Neural cell (in vitro differentiated cells): ENCODE data around the gene SLC7A6. TPM values are rescaled to one million over a fixed set of nuclear protein-coding genes. Genes with fewer than 3 reads are reported as not detected.

Experiments
- H2AFZ ChIP-seq: fragments of 200-600, 300-800 bp; sonication (generic), shearing (Covaris generic); 2 replicates; pipeline ENCODE4 v1.6.0; 2014; ENCODE audit warnings: low read depth, mild to moderate bottlenecking, antibody characterized with exemption, low read length, moderate library complexity
- H3F3A ChIP-seq: fragments of 200-600 bp; shearing (Covaris generic); 2 replicates; pipeline ENCODE4 v1.6.1; 2016; ENCODE audit warnings: mild to moderate bottlenecking, moderate library complexity, mixed read lengths, antibody characterized with exemption, low read length; ENCODE audit not compliant: insufficient read depth, poor library complexity, severe bottlenecking
- H3K27ac ChIP-seq: fragments of 200-600, 300-800 bp; sonication (generic), shearing (Covaris generic); 2 replicates; pipeline ENCODE4 v1.5.1; 2014; ENCODE audit warnings: mild to moderate bottlenecking, low read length, moderate library complexity
- H3K27me3 ChIP-seq: fragments of 300-800, 200-600 bp; sonication (generic), shearing (Covaris generic); 2 replicates; pipeline ENCODE4 v1.6.0; 2014; ENCODE audit warnings: mild to moderate bottlenecking, low read depth, low read length, moderate library complexity; ENCODE audit not compliant: insufficient read depth
- H3K36me3 ChIP-seq: fragments of 300-800, 200-600 bp; sonication (generic), shearing (Covaris generic); 2 replicates; pipeline ENCODE4 v1.5.1; 2014; ENCODE audit warnings: mild to moderate bottlenecking, antibody characterized with exemption, low read length, moderate library complexity; ENCODE audit not compliant: insufficient read depth
- H3K4me2 ChIP-seq: fragments of 300-800, 200-600 bp; sonication (generic), shearing (Covaris generic); 2 replicates; pipeline ENCODE4 v1.6.0; 2014; ENCODE audit warnings: mild to moderate bottlenecking, low read length
- H3K4me3 ChIP-seq: fragments of 300-800, 200-600 bp; sonication (generic), shearing (Covaris generic); 2 replicates; pipeline ENCODE4 v1.5.1; 2014; ENCODE audit warnings: mild to moderate bottlenecking, low read length, moderate library complexity
- H3K79me2 ChIP-seq: fragments of 200-600 bp; shearing (Covaris generic); replicated peaks from 2 replicates; pipeline ENCODE4 v1.6.0; 2014; ENCODE audit warnings: mild to moderate bottlenecking, low read length, moderate library complexity; ENCODE audit not compliant: insufficient read depth
- H3K9ac ChIP-seq: fragments of 300-800, 200-600 bp; sonication (generic), shearing (Covaris generic); 2 replicates; pipeline ENCODE4 v1.6.1; 2016; ENCODE audit warnings: mild to moderate bottlenecking, low read length, mixed read lengths
- H3K9me2 ChIP-seq: fragments of 200-600 bp; shearing (Covaris generic); 2 replicates; pipeline ENCODE4 v1.6.1; 2016; ENCODE audit warnings: mild to moderate bottlenecking, low read length, mixed read lengths; ENCODE audit not compliant: insufficient read depth
- H3K9me3 ChIP-seq: fragments of 200-600, 300-800 bp; sonication (generic), shearing (Covaris generic); 2 replicates; pipeline ENCODE4 v1.6.1; 2016; ENCODE audit warnings: mild to moderate bottlenecking, mixed run types, low read length, moderate library complexity, mixed read lengths
- H4K20me1 ChIP-seq: fragments of 200-600 bp; shearing (Covaris generic); 2 replicates; pipeline ENCODE4 v1.6.1; 2016; ENCODE audit warnings: mild to moderate bottlenecking, mixed run types; ENCODE audit not compliant: insufficient read depth
- CTCF ChIP-seq: fragments of 450-650 bp; IDR thresholded peaks from 2 replicates; pipeline ENCODE4 v1.5.1; 2014; ENCODE audit warnings: antibody characterized with exemption, mild to moderate bottlenecking, moderate library complexity; ENCODE audit not compliant: poor library complexity, severe bottlenecking
- EP300 ChIP-seq: fragments of 450-650 bp; conservative IDR thresholded peaks from 2 replicates; pipeline ENCODE4 v1.6.1; 2014; ENCODE audit warnings: antibody characterized with exemption, mild to moderate bottlenecking, moderate library complexity; ENCODE audit not compliant: poor library complexity, severe bottlenecking
- EZH2 ChIP-seq: fragments of 200-600, 300-800 bp; shearing (Covaris generic), sonication (generic); IDR thresholded peaks from 2 replicates; pipeline ENCODE4 v1.6.1; 2014; ENCODE audit warnings: antibody characterized with exemption, low read length, borderline replicate concordance, mild to moderate bottlenecking; ENCODE audit not compliant: insufficient read depth, poor library complexity, severe bottlenecking
- MXI1 ChIP-seq: fragments of 450-650 bp; conservative IDR thresholded peaks from 2 replicates; pipeline ENCODE4 v1.6.1; 2014; ENCODE audit warnings: antibody characterized with exemption, mild to moderate bottlenecking; ENCODE audit not compliant: poor library complexity, severe bottlenecking
- POLR2AphosphoS5 ChIP-seq: IDR thresholded peaks from 2 replicates; pipeline ENCODE4 v1.6.1; 2012
- RAD21 ChIP-seq: fragments of 450-650 bp; conservative IDR thresholded peaks from 2 replicates; pipeline ENCODE4 v1.6.1; 2014; ENCODE audit warnings: antibody characterized with exemption, mild to moderate bottlenecking, moderate library complexity
- SMC3 ChIP-seq: fragments of 450-650 bp; conservative IDR thresholded peaks from 2 replicates; pipeline ENCODE4 v1.6.1; 2014; ENCODE audit warnings: antibody characterized with exemption, mild to moderate bottlenecking, moderate library complexity; ENCODE audit not compliant: poor library complexity
- TAF1 ChIP-seq: IDR thresholded peaks from 2 replicates; pipeline ENCODE4 v1.6.1; 2012; ENCODE audit warnings: low read depth
- polyA plus RNA-seq: library from polyadenylated mRNA; depleted of rRNA; stranded (reverse); fragments of >200 nt; gene quantifications from 2 replicates; pipeline ENCODE4 v1.2.3, GENCODE V29; 2014
- TF ChIP-seq, protein P1 (sequence below): IDR thresholded peaks from 2 replicates; pipeline ENCODE4 v1.6.1; 2012; ENCODE audit warnings: borderline replicate concordance

Gene SLC7A6
- polyA plus RNA-seq, 1 donor from 2014 or later, result 39.3 TPM

- Histone ChIP-seq H3K9me2 (no peaks in the 10 kb centered on the region), H2AFZ (no peak overlapping the region), H3F3A (no peaks in the 10 kb centered on the region), H3K9me3 (no peaks in the 10 kb centered on the region), H3K36me3 (no peaks in the 10 kb centered on the region), H3K79me2 (no peaks in the 10 kb centered on the region), H4K20me1 (no peaks in the 10 kb centered on the region), H3K4me3 (no peak overlapping the region), H3K27ac (no peak overlapping the region), H3K27me3 (no peaks in the 10 kb centered on the region), H3K9ac (no peak overlapping the region), H3K4me2 (no peak overlapping the region)
- TF ChIP-seq EZH2 (no peak), POLR2AphosphoS5 (no peak), CTCF (no peak), SMC3 (no peak), MXI1 (no peak), RAD21 (no peak), TAF1 (no peak), EP300 (no peak)
These were observed 19.0 kb downstream of the SLC7A6 start for GRCh38 chr16:68283346-68283745.

DNA sequence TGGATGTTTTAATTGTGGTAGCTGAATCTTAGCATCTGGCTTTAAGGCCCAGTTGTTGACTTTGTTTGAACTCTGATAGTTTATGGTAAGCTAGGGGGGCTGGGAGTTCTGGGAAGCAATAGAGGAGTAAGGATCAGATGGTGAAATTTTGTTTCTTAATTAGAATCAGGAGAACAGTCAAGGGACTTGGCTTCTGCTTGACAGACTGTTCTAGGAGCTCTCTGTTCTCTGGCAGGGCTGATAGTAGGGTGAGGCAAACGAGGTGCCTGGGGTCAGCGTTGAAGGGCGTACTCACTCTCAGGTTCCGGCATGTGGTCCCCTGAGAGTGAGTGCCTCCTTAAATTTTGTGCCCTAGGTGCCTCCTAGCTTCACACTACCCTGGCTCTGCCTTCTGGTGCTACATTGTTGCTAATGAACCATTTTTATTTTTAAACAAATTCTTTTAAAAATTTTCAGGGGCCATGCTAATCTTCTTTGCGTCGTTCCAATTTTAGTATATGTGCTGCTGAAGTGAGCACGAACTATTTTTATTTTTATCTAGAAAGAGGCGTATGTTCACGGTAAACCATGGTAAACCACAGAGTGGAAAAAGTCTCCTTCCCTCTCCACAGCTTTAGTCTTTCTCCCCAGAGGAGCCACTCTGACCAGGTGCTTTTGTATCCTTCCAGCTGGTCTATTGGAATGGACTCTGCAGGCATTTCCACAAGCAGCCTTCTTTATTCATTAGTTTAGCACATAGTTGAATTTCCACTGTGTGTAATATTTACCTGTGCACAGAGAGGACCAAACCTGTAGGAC lies 19.7 kb downstream of the SLC7A6 start:
- Histone ChIP-seq H3K27ac (no peak overlapping the region), H3K4me3 (no peak overlapping the region), H3K27me3 (no peaks in the 10 kb centered on the region), H3K9me3 (no peaks in the 10 kb centered on the region), H3K9ac (no peak overlapping the region), H3K9me2 (no peaks in the 10 kb centered on the region), H4K20me1 (no peaks in the 10 kb centered on the region), H3K36me3 (no peaks in the 10 kb centered on the region), H3K4me2 (no peak overlapping the region), H3F3A (no peaks in the 10 kb centered on the region), H2AFZ (no peak overlapping the region), H3K79me2 (no peaks in the 10 kb centered on the region)
- TF ChIP-seq POLR2AphosphoS5, result no peak
- no peak for TF ChIP-seq TAF1
- TF ChIP-seq, protein P1, sequence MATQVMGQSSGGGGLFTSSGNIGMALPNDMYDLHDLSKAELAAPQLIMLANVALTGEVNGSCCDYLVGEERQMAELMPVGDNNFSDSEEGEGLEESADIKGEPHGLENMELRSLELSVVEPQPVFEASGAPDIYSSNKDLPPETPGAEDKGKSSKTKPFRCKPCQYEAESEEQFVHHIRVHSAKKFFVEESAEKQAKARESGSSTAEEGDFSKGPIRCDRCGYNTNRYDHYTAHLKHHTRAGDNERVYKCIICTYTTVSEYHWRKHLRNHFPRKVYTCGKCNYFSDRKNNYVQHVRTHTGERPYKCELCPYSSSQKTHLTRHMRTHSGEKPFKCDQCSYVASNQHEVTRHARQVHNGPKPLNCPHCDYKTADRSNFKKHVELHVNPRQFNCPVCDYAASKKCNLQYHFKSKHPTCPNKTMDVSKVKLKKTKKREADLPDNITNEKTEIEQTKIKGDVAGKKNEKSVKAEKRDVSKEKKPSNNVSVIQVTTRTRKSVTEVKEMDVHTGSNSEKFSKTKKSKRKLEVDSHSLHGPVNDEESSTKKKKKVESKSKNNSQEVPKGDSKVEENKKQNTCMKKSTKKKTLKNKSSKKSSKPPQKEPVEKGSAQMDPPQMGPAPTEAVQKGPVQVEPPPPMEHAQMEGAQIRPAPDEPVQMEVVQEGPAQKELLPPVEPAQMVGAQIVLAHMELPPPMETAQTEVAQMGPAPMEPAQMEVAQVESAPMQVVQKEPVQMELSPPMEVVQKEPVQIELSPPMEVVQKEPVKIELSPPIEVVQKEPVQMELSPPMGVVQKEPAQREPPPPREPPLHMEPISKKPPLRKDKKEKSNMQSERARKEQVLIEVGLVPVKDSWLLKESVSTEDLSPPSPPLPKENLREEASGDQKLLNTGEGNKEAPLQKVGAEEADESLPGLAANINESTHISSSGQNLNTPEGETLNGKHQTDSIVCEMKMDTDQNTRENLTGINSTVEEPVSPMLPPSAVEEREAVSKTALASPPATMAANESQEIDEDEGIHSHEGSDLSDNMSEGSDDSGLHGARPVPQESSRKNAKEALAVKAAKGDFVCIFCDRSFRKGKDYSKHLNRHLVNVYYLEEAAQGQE, result no peak
- no peak for TF ChIP-seq RAD21
- no peak for TF ChIP-seq CTCF
- TF ChIP-seq EZH2, result no peak
- no peak for TF ChIP-seq MXI1
- no peak for TF ChIP-seq EP300
- no peak for TF ChIP-seq SMC3
